Stimulated activated CD4-positive, alpha-beta T cell treated with anti-CD3 and anti-CD28 coated beads, Interleukin-2, amount 100 ng/mL, for 4 hours (primary cell): Measurements from ENCODE around the gene KCND3.

Experiments
- DNase-seq: peaks from one replicate; pipeline ENCODE4 v3.0.0-alpha.2; 2020; ENCODE audit warnings: low read depth

The KCND3 gene

DNA sequence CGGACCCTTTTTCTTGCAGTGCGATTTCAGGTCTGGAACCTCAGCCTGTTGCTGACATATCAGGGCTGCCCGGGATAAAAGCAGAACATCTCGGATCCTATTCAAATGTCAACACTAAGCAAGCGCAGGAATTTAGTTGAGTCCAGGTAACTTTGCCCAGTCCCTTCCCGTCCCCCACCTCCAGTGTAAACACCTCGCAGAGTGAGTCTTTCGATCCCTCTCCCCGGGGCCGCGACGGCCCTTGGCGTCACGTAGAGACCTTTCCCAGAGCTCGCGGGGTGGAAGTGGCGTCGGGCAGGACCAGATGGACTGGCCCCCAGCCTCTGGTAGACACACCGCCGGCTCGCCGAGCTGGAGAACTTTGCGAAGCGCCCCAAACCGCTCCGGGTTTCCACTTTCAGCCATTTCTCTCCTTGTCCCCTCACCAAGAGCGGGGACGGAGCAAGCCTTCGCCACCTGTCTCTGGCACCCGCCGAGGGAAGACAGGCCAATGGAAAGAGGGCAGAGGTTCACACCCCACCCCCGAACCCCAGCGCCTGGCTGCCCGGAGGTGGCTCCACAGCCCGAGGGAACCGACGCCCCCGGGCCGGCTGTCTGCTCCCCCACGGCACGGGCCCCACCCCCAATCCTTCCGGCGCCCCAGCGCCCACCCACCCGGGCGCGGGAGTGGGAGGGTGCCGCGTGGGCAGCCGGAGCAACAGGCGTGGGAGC lies 570 bp downstream of the KCND3 start:
- peak; percentile 22 for DNase-seq

DNA sequence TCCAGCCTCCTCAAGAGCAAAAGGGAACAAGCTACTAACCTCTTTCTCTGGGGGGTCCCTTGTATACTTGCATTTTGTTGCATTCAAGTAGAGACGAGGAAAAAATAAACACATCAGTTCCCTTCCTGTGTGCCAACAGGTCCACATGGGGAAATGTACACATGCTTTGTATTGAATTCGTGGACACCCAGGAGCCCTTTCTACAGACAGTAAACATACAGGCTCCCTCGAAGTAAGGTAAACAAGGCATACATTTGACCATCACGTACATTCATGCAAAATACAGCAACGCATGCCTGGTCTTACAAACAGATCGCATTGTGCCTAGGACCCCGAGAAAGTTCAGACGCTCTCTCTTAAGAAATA lies 1.1 kb downstream of the KCND3 start:
- no peak for DNase-seq

DNA sequence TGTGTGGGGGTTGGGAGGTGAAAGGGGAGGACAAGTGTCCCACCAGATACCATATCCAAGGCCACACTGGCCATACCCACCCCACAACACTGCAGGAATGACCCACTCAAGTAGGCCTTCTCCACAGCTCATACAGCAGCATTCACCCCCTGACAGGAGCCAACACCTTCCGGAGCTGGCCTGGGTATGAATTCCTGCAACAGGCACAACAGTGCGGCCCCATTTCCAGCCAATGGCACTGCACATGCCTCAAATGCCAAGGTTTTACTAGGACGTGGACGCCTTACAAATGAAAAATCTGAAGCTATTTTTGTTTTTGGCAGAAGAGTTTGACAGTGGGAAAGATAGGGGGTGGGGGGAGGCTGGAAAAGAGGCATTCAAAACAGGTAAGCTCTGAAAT lies 2.0 kb downstream of the KCND3 start:
- DNase-seq = no peak

DNA sequence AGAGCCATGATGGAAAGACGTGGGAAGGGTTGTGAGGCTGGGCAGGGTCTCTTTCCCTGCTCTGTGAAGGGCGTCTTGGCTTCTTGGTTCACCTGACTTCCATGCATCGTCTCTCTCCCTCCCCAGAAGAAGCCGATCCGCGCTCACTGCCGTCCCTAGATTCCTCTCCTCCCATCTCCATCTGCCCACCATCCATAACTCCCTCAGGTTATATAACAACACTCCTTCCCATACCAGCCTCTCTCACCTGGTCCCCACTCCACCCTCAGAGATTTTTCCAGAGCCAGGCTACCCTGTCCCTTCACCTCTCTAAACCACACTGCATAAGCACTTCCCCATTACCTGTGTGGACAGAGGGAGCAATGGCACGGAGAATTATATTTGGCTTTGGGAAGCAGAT lies 6.0 kb downstream of the KCND3 start:
- DNase-seq = no peak

DNA sequence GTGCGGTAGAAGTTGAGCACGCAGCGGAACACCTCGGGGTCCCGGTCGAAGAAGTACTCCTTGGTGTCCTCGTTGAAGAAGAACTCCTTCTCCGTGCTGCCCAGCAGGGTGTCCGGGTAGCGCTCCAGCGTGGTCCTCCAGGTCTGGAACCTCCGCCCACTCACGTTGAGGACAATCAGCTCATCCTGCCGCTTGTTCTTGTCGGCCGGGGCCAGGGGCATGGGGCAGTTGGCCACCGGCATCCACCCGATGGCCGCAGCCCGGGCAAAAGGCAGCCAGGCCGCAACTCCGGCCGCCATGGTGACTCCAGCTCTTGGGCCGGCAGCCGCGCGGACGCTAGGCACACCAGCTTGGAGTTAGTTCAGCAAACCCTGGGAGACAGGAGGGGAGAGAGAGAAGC lies 7.0 kb downstream of the KCND3 start:
- no peak for DNase-seq

DNA sequence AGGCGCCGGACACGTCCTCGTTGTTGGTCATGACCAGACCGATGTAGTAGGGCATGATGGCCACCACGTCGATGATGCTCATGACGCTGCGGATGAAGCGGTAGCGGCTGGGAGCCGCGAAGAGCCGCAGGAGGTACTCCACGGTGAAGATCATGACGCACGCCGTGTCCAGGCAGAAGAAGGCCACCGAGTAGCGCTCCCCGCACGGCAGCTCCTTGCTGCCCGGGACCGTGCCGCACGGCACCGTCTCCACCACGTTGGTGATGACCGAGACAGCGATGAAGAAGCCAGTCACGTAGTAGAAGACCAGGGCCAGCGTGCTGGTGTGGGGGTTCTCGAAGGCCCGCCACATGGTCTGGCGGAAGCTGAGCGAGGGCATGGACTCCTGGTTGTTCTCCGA lies 7.6 kb downstream of the KCND3 start:
- no peak for DNase-seq

DNA sequence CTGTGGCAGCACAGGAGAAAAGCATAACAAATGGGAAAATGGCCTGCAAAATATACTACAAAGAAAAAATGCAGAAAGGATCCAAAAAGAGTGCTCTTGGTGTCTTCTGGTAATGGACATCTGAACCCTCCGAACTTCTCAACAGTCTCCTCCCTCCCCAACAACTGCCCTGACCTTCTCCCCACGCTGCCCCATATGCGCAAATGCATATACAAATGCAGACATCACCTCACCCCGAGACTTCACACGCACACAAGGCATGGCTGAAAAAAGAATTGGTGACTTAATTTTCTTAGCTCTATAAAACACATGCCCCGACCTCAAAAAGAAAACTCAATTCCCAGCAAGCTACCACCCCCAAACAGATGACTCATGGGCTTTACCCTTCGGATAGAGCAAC lies 8.4 kb downstream of the KCND3 start:
- DNase-seq = no peak

DNA sequence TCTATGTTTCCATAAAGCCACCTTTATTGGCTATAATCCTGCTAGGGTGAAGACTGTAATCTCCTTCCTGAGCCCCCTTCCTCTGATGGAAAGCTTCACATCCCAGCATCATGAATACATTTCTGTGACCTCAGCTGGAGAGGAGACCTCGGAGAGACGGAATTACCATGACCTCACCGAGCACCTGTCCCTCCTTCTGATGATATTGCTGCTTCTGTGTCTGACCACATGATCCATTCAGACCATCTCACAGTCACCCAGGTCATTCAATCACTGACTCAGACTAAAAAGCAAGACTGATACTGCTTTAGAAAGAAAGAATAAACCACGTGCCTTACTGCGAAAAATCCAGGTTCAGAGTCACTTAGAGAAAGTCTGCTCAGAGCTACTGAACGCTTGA lies 8.8 kb downstream of the KCND3 start:
- no peak for DNase-seq

DNA sequence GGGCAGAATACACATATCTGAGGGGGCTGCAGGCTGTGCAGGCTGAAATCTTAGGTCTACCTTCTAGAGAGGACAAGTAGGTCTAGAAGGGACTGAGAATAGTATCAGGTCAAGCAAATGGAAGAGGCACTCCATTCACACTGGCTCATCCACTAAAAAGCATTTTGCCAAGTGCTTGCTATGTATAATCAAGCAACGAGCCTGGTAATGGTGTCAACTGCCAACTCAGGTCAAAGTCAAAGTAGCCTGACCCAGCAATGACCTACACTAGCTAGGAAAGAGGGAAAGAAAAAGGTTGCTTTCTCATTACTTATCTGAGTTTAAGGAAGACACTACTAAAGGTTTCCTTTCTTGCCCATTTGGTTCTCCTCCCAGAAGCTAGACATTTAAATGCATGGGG lies 10.8 kb downstream of the KCND3 start:
- DNase-seq = no peak

DNA sequence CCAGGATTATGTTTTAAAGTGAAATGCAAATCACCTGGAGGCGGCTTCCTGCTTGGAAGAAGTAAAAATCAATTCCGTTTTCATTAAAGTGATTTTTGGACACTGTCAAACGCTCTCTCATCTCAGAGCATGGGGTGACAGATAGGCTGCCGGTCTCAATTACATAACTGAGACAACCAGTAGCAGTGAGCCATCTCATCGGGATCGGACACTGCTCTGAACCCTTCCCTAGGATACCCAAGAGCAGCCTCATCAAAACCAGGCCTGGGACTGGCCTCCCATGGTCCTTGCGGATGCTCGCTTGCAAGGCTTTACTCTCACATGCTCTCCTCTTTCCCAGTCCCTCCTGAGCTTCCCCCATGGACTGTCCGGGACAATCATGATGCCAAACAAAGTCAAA lies 12.1 kb downstream of the KCND3 start:
- DNase-seq = no peak

DNA sequence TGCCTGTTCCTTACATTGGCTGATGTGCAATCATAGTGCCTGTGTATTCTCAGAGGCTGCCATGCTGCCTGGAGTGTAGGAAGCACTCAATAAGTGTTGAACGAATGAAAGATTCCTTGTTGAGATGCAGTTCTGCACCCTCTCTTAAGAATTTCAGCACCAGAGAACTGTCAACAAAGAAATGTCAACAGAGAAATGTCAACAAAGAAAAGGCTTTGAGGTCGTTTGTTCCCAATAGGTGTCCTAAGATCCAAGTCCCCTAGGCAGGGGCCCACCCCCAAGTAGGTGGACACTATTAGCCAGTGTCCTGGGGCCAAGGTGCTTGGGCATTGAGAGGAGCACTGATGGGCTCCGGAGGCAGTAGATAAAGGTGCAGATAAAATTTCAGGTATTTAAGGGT lies 12.6 kb downstream of the KCND3 start:
- no peak for DNase-seq

DNA sequence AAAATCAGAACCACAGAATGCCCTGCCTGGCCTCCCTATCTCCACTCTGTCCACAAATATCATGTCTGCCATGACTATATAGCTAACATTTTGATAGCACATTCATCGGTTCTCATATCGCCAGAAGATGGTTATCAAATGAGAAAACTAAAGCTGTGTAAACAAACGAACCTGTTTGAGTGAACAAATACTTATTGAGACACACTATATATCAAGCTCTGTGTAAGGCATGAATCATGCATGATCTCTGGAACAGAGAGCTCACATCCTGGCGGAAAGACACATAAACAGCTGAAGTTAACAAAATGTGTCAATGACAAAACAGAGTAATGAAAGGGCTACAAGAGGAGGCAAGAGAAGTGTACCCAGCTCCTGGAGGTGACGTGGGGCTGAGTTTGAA lies 13.1 kb downstream of the KCND3 start:
- no peak for DNase-seq

DNA sequence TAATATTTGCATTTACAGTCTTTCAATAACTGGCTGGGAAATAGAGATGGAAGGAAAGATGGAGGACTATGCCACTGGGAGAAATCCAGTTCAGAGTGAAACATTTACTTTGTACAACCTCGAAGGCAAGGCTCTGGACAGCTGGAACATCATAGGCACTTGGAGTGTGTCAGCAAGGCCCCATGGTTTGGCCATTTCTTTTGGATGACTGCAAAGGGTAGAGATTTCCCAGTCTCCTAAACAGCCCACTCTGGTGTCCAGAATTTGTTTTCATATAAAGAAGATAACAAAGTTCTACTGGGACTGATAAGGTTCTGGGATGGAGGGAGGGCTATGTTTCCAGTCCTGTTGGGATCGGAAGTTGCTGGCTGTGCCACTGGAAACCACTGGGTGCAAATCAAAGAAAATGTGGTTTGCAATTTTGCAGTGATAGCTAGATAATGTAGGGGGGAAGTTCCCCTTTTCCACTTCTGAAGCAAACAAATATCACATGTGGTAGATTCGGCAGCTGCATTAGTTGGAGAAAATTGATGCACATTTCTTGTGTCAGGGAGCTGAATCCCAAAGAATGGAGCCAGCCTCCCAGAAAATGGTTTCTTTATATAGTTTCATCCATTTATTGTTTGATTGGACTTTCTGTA lies 16.2 kb downstream of the KCND3 start:
- no peak for DNase-seq

DNA sequence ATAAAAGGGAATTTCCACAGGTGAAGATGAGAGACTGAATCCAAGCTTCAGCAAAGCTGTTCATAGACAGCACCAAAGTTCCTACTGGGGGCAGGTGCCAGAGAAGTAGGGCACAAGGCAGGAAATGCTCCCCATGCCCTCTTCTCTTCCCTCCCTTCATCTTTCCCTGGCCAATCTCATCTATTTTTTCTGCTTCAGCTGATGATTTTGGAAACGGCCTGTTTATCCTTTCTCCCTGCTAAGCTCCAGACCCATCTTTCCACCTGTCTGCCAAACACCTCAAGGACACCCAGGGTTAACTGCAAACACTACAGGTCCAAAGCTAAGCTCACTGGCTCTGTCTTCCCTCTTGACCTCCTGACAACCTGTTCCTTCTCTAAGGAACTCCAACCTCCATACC lies 18.1 kb downstream of the KCND3 start:
- no peak for DNase-seq

DNA sequence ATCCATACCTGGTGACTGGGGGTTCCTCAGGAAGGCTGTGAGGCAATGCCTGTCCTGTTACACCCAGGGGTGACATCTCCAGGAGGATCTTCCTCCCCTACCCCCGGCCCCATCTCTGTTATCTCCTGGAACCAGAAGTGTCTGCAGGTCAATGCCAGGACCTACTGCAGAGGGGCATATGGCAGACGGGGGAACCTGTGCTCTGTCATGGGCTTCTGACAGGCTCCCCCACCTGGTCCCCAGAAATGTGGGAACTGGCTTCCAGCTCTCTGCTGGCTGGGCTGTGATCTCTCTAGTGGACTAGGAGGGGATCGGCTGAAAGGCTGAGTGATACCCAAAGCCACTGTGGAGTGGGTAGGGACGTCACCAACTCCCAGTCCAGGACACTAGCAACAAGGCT lies 21.0 kb downstream of the KCND3 start:
- DNase-seq = no peak

DNA sequence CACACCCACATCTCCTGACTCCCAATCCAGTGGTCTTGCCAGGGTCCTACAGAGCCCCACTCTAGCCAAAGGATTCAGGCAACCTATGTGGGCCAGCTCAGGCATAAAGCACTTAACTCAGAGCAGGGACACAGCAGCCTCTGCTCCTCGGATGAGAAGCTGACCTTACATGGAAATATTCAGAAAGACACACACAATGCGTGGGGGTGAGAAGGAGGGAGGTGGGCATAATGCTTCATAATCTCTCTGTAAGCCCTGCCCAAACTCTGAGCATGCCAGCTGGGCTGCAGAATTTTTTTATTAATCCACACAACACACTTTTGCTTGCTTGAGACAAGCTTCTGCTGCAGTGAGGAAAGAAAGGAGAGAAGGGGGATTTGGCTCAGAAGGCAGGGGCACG lies 21.6 kb downstream of the KCND3 start:
- DNase-seq = no peak

DNA sequence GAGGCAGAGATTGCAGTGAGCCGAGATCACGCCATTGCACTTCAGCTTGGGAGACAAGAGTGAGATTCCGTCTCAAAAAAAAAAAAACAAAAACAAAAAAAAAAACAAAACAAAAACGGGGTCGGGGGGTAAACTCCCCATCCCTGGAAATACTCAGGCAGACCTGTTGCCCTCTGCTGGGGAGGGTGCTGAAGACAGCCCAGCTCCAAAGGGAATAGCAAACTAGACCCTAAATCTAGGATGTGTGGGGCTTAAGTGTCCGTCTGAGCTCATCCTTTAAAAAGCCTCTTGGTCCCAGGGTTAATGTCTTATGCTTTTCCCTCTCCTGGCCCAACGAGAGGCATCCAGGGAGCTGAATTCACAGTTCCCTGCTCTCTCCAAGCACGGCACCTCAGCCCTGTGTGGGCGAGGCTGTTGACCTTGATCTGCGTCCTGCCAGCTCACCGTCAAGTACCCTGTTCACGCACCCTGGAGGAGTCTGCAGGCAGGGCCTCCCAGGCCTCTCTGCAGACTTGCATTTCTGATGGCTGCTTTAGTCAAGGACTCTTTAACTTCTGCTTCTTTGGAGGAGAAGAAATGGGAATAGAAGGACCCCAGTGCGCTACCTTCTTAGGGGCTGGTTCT lies 22.3 kb downstream of the KCND3 start:
- no peak for DNase-seq

DNA sequence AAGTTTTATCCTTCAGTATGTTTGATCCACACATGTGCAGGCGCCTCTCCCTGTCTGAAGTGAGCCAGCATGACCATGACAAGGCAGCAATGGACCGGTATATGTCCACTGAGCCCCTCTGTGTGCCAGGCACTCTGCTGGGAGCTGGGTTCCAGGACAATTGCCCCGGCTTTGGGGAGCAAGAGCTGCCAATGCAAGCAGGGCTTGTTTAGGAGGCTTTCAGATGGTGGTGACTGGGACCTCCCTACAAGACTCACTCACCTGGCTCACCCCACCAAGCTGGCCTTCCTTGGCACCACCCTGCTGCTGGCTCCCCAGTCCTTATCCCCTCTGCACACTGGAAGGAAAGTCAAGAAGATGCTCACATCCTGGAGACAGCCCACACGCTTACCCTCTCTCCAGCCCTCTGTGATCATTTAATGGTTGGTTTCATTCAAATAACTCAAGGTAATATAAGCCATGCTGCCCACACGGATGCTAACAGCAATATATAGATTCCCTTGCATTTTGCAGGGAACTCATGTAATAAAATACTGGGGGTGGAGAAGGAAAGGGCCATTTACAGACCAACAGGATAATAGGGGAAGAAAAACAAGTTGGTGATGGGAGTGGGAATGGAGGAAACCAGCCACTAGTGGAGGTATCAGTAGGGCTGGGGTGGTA lies 23.6 kb downstream of the KCND3 start:
- DNase-seq = no peak

DNA sequence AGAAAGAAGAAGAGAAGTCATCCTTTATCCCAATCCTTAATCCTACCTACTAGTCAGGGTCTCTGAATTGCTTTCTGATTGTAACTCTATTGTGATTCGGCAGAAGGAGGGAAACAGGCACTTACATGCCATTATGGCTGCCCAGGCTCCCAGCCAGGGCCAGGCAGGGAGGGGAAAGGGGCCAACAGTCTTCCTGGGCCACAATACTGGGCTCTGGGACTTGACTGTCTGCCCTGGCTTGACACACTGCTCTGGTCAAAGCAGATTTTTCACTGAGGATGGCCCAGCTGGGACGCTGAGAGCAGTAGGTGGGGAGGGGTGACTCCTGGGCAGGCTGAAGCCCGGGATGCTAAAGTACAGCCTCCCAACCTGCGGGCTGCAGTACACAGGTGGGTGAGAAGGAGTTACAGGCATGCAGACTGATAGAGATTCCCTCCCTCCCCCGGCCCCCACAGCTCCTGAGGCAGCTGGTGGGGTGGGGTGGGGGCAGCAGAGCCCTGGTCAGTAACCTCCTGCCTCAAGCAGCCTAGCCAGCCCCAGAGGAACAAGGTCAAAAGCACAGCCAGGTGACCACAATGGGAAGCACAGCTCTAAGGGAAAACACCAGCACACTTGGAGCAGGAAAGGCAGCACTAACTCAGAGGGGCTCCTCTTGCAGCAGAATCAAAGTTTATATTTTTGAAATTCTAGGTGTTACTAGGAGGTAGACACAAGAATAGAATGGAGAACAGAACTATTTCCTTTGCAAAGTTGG lies 25.3 kb downstream of the KCND3 start:
- no peak for DNase-seq

DNA sequence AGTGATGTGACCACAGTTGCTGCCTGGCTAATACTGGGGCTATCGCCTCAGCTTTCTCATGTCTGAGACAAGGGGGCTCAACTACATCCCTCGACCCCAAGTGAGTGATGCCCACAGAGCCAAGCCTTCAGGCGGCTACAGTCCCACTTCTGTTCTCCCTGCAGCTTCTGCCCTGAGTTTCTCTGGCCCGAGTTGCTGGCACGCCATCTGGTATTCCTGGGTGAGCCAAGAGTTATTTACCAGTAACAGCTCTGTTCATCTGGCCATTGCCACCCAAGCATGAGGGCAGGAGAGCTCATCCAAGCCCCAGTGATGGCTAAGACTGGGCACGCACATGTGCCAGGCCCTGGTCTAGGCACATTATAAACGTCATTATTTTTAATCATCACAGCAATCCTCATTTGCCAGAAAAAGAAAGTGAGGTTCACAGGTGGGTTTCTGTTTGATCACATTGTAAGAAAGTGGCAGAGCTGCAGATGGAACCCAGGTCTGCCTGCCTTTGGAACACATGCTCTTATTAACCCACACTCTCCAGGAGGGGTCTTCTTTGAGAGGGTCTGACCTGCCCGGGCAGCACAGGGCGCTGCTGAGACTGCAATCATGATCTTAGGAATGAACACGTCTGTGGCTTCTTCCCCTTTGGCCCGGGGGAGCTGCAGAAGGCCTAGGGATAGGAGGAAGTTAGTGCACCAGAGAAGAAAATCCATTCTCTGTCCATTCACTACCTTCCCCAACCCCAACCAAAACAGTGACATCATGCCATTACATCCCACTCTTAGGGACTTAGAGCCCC lies 27.5 kb downstream of the KCND3 start:
- no peak for DNase-seq

DNA sequence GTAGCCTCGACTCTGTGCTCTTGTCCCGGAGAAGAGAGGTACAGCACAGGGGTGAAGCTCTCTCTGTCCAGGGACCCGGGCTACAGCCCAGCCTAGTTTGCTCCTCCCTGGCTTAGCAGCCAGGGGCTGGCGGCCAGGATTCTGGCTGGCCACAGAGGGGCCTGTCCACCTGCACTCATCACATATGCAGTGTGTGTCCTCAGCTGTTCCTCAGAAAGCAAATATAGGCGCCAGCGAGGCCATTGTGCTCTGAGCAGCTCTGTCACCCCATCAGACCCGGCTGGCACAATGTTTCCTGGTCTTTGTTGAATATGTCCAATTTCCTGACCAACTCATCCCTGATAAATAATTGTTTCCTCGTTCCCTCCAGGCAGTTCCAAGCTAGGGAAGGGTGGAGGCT lies 28.5 kb downstream of the KCND3 start:
- DNase-seq = no peak

DNA sequence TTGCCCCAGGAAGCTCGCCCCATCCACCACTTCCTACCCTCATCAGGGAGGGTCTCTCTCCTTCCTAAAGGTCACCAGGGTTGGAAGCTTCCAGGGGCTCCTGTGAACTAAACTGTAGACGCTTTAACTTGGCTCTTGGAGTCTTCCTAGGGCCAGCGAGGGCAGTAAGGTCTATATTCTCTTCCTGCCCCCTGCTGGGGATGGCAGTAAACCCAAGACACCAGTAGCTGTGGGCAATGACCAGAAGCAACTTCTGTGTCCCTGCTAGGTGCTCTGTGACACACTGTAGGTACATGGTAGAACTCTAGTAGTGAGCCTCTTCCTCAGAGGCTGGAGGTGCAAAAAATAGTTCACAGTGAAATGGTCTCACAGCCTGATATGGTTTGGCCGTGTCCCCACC lies 30.0 kb downstream of the KCND3 start:
- no peak for DNase-seq
